ENCODE data around the gene RAB23.

- TF ChIP-seq CTCF (IDR thresholded peaks at IDR 0.05) (no peak), EP300 (IDR thresholded peaks at IDR 0.05) (no peak)
Measured at GRCh38 chr6:57138026-57138425, 84.1 kb downstream of the RAB23 start.
